Stimulated activated CD4-positive, alpha-beta T cell treated with anti-CD3 and anti-CD28 coated beads, Interleukin-1b, Interleukin-23, amount 100 ng/mL, for 24 hours (primary cell): ENCODE measurements around the gene CHD1.

Experiments
- DNase-seq, 4 experiments: peaks; one replicate each; pipeline ENCODE4 v3.0.0-alpha.2; 2020; ENCODE audit warnings: low read depth in 4 of 4, low spot score in 1 of 4

The CHD1 gene

DNA sequence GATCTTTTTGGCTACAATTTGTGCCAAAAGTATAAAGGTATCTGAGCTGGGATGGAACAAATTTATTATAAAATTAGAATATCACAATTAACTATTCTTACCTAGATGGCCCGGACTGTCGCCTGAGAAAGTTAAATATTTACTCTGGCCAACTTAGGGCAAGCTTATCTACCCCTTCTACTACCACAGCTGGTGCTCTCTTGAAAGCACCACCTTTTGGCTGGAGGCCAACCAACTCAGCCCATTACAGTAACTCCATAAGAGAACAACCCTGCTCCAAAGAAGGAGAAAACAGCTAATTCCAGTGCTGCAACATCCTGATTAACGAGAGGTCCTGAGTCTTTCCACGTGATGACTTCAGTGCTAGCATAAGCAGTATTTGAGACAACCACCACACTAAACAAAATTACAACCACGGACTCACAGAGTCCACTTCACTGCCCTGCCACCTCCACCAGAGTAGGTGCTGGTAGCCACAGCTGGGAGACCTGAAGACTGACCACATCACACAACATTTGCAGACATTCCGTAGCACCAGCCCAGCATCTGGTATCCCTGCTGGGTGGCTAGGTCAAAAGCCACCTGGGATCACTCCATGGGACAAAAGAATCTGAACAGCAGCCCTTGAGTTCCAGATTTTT lies 112.1 kb downstream of the CHD1 start:
- no peak for DNase-seq

DNA sequence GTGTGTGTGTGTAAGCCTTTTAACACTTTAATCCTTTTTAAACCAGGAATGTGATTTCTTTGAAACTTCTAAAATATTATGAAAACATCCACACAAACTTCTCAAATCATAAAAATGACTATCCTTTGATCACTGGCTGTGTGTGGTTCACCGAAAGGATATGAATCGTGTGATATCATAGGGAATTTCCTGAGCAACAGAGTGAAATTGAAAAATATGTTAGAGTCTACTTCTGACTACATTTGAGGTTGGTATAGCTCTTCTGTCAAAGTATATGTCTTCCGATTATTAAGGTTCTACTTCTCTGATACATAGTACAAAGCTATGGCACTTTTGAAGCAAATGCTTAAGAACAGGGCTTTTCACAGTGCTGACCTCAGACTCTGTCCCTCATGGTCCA lies 115.1 kb downstream of the CHD1 start:
- no peak for DNase-seq

GRCh38 chr5:98810206-98810605 lies 118.6 kb downstream of the CHD1 start:
- no peak for DNase-seq

GRCh38 chr5:98807806-98808205 lies 121.0 kb downstream of the CHD1 start:
- DNase-seq, result no peak

- no peak for DNase-seq
These were observed 123.7 kb downstream of the CHD1 start for GRCh38 chr5:98805070-98805469.

DNA sequence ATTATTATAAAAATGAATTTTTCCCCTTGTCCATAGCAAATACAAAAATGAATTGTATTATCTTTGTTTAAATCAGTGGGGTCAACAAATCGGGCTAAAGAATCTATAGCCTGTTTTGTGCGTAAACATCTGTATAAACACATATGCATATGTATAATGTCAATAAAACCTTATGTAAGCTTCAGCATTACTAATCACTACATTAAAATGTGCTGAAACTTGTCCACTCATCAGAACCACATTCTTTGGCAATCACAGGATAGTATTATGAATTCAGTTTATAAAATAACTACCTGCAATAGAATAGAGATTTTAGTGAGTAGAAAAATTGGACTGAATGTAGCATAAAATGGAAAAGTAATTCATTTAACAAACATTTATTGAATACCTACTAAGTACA lies 124.7 kb downstream of the CHD1 start:
- DNase-seq, result no peak
